Hepatocyte (in vitro differentiated cells): ENCODE data around the gene DUOXA1. TPM values are rescaled to one million over a fixed set of nuclear protein-coding genes. Genes with fewer than 3 reads are reported as not detected.

ENCODE experiments used
- DNase-seq: peaks from one replicate; pipeline ENCODE4 v3.0.0-alpha.2; 2016; ENCODE audit warnings: low spot score
- H2AFZ ChIP-seq: fragments of 200-600 bp; sonication (generic); 2 replicates; pipeline ENCODE4 v1.6.0; 2016; ENCODE audit warnings: antibody characterized with exemption, mild to moderate bottlenecking
- H3K27ac ChIP-seq: fragments of 200-600 bp; sonication (generic); 2 replicates; pipeline ENCODE4 v1.5.1; 2016; ENCODE audit warnings: mild to moderate bottlenecking
- H3K27me3 ChIP-seq: fragments of 200-600 bp; sonication (generic); 2 replicates; pipeline ENCODE4 v1.6.1; 2016
- H3K36me3 ChIP-seq: fragments of 200-600 bp; sonication (generic); replicated peaks from 2 replicates; pipeline ENCODE4 v1.5.1; 2016; ENCODE audit warnings: low read depth; ENCODE audit not compliant: insufficient read depth
- H3K4me1 ChIP-seq: fragments of 200-600 bp; sonication (generic); 2 replicates; pipeline ENCODE4 v1.5.1; 2016; ENCODE audit warnings: mild to moderate bottlenecking, moderate library complexity; ENCODE audit not compliant: insufficient read depth
- H3K4me2 ChIP-seq: fragments of 200-600 bp; sonication (generic); 2 replicates; pipeline ENCODE4 v1.6.0; 2016
- H3K4me3 ChIP-seq: fragments of 200-600 bp; sonication (generic); 2 replicates; pipeline ENCODE4 v1.5.1; 2016; ENCODE audit warnings: mild to moderate bottlenecking
- H3K79me2 ChIP-seq: fragments of 200-600 bp; sonication (generic); 2 replicates; pipeline ENCODE4 v1.6.0; 2017; ENCODE audit warnings: mild to moderate bottlenecking
- H3K9me2 ChIP-seq: fragments of 200-600 bp; sonication (generic); replicated peaks from 2 replicates; pipeline ENCODE4 v1.6.0; 2017; ENCODE audit warnings: mild to moderate bottlenecking; ENCODE audit not compliant: insufficient read depth
- H3K9me3 ChIP-seq: fragments of 200-600 bp; sonication (generic); 2 replicates; pipeline ENCODE4 v1.5.1; 2016; ENCODE audit warnings: low read depth, mild to moderate bottlenecking
- H4K20me1 ChIP-seq: fragments of 200-600 bp; sonication (generic); 2 replicates; pipeline ENCODE4 v1.6.0; 2016; ENCODE audit warnings: mild to moderate bottlenecking; ENCODE audit not compliant: insufficient read depth, poor library complexity, severe bottlenecking
- EZH2 ChIP-seq: fragments of 200-600 bp; sonication (generic); IDR thresholded peaks from 2 replicates; pipeline ENCODE4 v1.6.1; 2016; ENCODE audit warnings: antibody characterized with exemption, mild to moderate bottlenecking, borderline replicate concordance
- EZH2phosphoT487 ChIP-seq: fragments of 200-600 bp; sonication (generic); IDR thresholded peaks from one replicate; pipeline ENCODE4 v1.6.1; 2018; ENCODE audit warnings: antibody characterized with exemption, mild to moderate bottlenecking, low read depth, moderate library complexity; ENCODE audit not compliant: unreplicated experiment, severe bottlenecking
- WGBS: methylation state at CpG from one replicate; pipeline ENCODE4 v1.1.6; 2016; ENCODE audit warnings: low lambda C conversion rate; ENCODE audit errors: missing lambda C conversion rate; 5-methylcytosine and 5-hydroxymethylcytosine counted together
- polyA plus RNA-seq: library from polyadenylated mRNA; unstranded; fragments of >200 nt; fragmentation: Nextera tagmentation; extraction: Ambion mirVana; gene quantifications from 2 replicates; pipeline ENCODE4 v1.2.1, GENCODE V29; 2016
- total RNA-seq: library from RNA; depleted of rRNA; stranded (reverse); fragments of >200 nt; gene quantifications from 2 replicates; pipeline ENCODE4 v1.2.3, GENCODE V29; 2014
- TF ChIP-seq, protein P1 (sequence below): fragments of 200-600 bp; sonication (generic); IDR thresholded peaks from 2 replicates; pipeline ENCODE4 v1.5.1; 2016; ENCODE audit warnings: antibody characterized with exemption, mild to moderate bottlenecking; ENCODE audit not compliant: poor library complexity

DUOXA1 gene
- total and polyA plus RNA-seq, 2 experiments from 2014 or later = 10.9 to 15.2 TPM

DNA sequence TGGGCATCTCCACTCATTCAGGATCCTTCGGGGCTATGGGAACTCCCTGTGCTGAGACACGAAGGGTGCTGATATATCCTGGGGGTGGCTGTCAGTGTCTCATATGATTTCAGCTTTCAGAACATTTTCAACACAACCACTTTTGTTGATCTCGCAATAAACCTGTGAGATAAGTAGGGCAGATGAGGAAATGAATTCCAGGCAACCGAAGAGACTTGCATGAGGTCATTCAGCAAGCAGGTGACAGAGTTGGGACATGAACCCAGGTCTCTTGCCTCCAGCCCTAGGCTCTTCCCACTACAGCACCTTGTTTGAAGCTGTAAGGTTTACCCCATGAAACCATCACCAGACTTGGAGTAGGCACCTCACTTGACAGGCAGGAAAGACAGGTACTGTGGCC is 16.7 kb upstream of the DUOXA1 start:
- Histone ChIP-seq H3K9me3 (no peaks in the 10 kb centered on the region), H4K20me1 (no peaks in the 10 kb centered on the region), H3K79me2 (no peaks in the 10 kb centered on the region), H3K4me1 (no peaks in the 10 kb centered on the region), H2AFZ (no peak overlapping the region), H3K27me3 (no peaks in the 10 kb centered on the region), H3K4me3 (no peak overlapping the region), H3K27ac (peak overlapping the region; percentile 29), H3K4me2 (no peak overlapping the region), H3K36me3 (no peaks in the 10 kb centered on the region), H3K9me2 (no peaks in the 10 kb centered on the region)
- WGBS = 73% methylated on average over 4 of the region's 4 CpGs
- TF ChIP-seq, protein P1, sequence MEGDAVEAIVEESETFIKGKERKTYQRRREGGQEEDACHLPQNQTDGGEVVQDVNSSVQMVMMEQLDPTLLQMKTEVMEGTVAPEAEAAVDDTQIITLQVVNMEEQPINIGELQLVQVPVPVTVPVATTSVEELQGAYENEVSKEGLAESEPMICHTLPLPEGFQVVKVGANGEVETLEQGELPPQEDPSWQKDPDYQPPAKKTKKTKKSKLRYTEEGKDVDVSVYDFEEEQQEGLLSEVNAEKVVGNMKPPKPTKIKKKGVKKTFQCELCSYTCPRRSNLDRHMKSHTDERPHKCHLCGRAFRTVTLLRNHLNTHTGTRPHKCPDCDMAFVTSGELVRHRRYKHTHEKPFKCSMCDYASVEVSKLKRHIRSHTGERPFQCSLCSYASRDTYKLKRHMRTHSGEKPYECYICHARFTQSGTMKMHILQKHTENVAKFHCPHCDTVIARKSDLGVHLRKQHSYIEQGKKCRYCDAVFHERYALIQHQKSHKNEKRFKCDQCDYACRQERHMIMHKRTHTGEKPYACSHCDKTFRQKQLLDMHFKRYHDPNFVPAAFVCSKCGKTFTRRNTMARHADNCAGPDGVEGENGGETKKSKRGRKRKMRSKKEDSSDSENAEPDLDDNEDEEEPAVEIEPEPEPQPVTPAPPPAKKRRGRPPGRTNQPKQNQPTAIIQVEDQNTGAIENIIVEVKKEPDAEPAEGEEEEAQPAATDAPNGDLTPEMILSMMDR = no peak
- TF ChIP-seq EZH2 (no peak), EZH2phosphoT487 (no peak)
- DNase-seq = no peak

- H3K79me2 ChIP-seq = no peaks in the 10 kb centered on the region
- no peaks in the 10 kb centered on the region for H3K9me2 ChIP-seq
- no peak overlapping the region for H3K27ac ChIP-seq
- no peak for DNase-seq
- TF ChIP-seq EZH2phosphoT487 (no peak), EZH2 (no peak)
- TF ChIP-seq, protein P1 = no peak
- H3K4me1 ChIP-seq = no peaks in the 10 kb centered on the region
- no peaks in the 10 kb centered on the region for H3K9me3 ChIP-seq
- no peaks in the 10 kb centered on the region for H4K20me1 ChIP-seq
- H3K4me2 ChIP-seq = no peak overlapping the region
- WGBS = 91% methylated on average over 9 of the region's 9 CpGs
- no peaks in the 10 kb centered on the region for H3K27me3 ChIP-seq
- no peak overlapping the region for H2AFZ ChIP-seq
- H3K36me3 ChIP-seq = no peaks in the 10 kb centered on the region
- H3K4me3 ChIP-seq = no peak overlapping the region
Observed at GRCh38 chr15:45144775-45145174, 15.1 kb upstream of the DUOXA1 start.

DNA sequence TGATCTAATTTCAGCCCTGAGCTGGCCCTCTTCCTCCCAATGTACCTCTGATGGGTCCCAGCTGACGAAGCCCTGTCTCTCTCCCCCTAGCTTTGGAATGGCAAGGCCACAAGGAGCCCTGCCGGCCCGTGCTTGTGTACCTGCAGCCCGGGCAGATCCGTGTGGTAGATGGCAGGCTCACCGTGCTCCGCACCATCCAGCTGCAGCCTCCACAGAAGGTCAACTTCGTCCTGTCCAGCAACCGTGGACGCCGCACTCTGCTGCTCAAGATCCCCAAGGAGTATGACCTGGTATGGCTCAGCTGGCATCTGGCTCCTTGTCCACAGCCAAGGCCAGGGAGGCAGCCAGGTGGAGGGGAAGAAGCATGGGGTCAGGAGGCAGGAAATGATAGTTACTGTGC is 14.3 kb upstream of the DUOXA1 start:
- Histone ChIP-seq H3K79me2 (no peaks in the 10 kb centered on the region), H4K20me1 (no peaks in the 10 kb centered on the region), H3K4me3 (no peak overlapping the region), H3K27ac (no peak overlapping the region), H3K27me3 (no peaks in the 10 kb centered on the region), H3K4me1 (no peaks in the 10 kb centered on the region), H2AFZ (no peak overlapping the region), H3K36me3 (no peaks in the 10 kb centered on the region), H3K4me2 (no peak overlapping the region), H3K9me3 (no peaks in the 10 kb centered on the region), H3K9me2 (no peaks in the 10 kb centered on the region)
- 96% methylated on average over 11 of the region's 11 CpGs for WGBS
- TF ChIP-seq, protein P1 = no peak
- no peak for TF ChIP-seq EZH2phosphoT487
- no peak for TF ChIP-seq EZH2
- DNase-seq = no peak

DNA sequence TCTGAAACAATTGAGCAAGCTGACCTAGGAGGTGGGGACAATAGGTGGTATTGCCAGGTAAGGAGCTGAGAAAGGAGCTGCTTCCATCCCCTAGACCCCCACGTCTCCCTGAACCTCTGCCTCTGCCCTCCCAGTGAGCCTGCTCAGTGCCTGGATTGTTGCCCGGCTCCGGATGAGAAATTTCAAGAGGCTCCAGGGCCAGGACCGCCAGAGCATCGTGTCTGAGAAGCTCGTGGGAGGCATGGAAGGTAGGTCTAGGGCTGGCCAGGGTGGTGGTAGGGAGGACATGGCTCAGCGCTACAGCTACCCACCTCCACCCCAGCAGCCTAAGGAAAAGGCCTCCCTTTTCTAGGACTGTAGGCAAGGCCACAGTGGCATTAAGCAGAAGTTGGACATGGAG is 13.4 kb upstream of the DUOXA1 start:
- no peaks in the 10 kb centered on the region for H3K9me3 ChIP-seq
- no peak overlapping the region for H3K27ac ChIP-seq

More for the DNA sequence above, 13.4 kb upstream of the DUOXA1 start:
- Histone ChIP-seq H3K4me2 (no peak overlapping the region), H2AFZ (no peak overlapping the region), H3K36me3 (no peaks in the 10 kb centered on the region), H4K20me1 (no peaks in the 10 kb centered on the region), H3K4me1 (no peaks in the 10 kb centered on the region), H3K27me3 (no peaks in the 10 kb centered on the region), H3K4me3 (no peak overlapping the region), H3K79me2 (no peaks in the 10 kb centered on the region), H3K9me2 (no peaks in the 10 kb centered on the region)
- DNase-seq = no peak
- 95% methylated on average over 7 of the region's 7 CpGs for WGBS
- TF ChIP-seq EZH2 = no peak
- TF ChIP-seq, protein P1 = no peak
- TF ChIP-seq EZH2phosphoT487 = no peak
